RWPE1 (cell line): ENCODE measurements around the gene KRTAP10-11.
A peak's percentile ranks its signal among the peaks of the same experiment; 100 is the strongest.

Source experiments
- CTCF ChIA-PET: fragments of 350-600 bp; sonication (Branson Sonifier 250); formaldehyde crosslinking; extraction: SDS; loops from one replicate; lab custom pipeline; 2021; lab: Yijun Ruan, JAX
- POLR2A ChIA-PET: fragments of 400-600 bp; formaldehyde crosslinking; extraction: SDS; loops from one replicate; lab custom pipeline; 2020; ENCODE audit warnings: antibody characterized with exemption; ENCODE audit not compliant: low non-redundant PET; lab: Yijun Ruan, JAX
- DNase-seq: peaks from one replicate; pipeline ENCODE4 v3.0.0; 2012; ENCODE audit warnings: low spot score
- H3K27ac ChIP-seq: fragments of 450-650 bp; 2 replicates; pipeline ENCODE4 v1.5.1; 2017
- TF ChIP-seq, protein P1 (sequence below): fragments of 450-650 bp; conservative IDR thresholded peaks from 2 replicates; pipeline ENCODE4 v1.5.1; 2017; ENCODE audit warnings: low read depth, mild to moderate bottlenecking

KRTAP10-11 gene

DNA sequence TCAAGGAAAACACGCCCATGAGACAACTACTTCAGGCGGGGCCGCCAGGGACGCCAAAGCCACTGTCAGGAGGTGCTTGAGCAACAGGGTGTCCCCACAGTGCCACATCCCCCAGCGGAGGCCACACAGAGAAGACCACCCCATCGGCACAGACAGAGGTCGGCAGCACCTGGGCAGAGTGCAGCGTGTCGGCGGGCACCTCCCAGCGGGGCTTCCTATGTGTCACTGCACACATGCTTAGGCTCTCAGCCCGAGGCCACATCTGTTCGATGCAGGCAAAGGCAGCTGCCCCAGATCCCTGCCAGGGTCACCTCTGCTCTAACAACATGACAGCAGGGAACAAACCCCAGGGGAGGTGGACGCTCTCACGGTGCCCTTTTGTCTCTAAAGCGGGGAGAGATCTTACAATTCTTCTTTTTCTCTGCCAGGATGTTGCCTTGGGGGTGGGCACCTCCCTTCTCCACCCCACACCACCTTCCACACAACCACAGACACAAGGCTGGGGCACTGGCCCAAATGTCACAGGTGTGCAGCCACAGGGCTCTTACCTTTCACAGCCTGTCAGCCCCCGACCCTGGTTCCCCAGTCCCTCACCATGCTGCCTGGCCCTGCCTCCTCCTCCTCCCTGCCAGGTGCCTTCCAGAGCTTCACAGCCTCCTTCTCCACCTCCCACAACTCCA is 30.2 kb upstream of the KRTAP10-11 start:
- H3K27ac ChIP-seq, result no peak overlapping the region
- TF ChIP-seq, protein P1, sequence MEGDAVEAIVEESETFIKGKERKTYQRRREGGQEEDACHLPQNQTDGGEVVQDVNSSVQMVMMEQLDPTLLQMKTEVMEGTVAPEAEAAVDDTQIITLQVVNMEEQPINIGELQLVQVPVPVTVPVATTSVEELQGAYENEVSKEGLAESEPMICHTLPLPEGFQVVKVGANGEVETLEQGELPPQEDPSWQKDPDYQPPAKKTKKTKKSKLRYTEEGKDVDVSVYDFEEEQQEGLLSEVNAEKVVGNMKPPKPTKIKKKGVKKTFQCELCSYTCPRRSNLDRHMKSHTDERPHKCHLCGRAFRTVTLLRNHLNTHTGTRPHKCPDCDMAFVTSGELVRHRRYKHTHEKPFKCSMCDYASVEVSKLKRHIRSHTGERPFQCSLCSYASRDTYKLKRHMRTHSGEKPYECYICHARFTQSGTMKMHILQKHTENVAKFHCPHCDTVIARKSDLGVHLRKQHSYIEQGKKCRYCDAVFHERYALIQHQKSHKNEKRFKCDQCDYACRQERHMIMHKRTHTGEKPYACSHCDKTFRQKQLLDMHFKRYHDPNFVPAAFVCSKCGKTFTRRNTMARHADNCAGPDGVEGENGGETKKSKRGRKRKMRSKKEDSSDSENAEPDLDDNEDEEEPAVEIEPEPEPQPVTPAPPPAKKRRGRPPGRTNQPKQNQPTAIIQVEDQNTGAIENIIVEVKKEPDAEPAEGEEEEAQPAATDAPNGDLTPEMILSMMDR, result no peak
- DNase-seq, result no peak
- ChIA-PET CTCF (interaction anchor here (0.6 kb wide), 1 partner anchor 33 kb away, joined by 3 read pairs; no protein-coding TSS in a partner anchor), POLR2A (no interaction called here)

DNA sequence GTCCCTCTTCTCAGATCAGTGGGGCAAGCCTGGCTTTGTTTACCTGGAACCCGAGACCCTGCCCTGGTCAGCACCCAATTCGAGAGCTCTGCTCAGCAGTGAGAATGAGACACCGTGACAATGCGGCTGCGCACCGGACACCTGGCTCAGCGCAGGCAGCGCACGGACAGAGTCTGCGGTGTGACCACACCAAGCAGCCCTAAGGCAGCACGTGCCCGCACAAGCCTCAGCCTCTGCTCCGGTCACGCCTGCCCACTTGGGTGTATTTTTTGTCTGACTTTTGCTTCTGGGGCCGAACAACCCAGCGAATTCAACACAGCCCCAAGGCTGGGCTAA is 29.7 kb upstream of the KRTAP10-11 start:
- CTCF ChIA-PET, result no interaction called here
- TF ChIP-seq, protein P1, result no peak
- POLR2A ChIA-PET, result no interaction called here
- H3K27ac ChIP-seq, result no peak overlapping the region
- DNase-seq, result peak; percentile 9

DNA sequence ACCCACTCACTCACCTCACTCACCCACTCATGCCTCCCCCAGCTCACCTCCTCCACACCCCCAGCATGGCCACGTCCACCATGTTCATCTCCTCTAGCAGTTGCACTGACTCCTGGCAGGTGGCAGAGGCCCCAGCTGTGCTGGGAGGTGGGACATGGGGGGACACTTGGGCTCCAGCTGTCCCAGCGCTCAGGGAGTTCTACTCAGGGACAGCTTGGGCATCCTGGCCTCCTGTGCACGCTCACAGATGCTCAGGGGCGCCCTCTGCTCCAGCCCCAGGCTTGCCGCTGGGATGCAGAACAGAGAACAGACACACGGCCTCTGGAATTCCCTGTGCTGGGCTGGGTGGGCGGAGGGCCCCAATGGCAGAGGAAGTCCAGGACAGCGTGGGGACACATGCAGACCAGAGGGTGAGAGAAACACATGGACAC is 29.1 kb upstream of the KRTAP10-11 start:
- TF ChIP-seq, protein P1, result no peak
- no peak for DNase-seq
- H3K27ac ChIP-seq, result no peak overlapping the region
- CTCF ChIA-PET, result interaction anchor here (0.6 to 0.7 kb wide), 2 partner anchors 26 to 908 kb away, joined by 3 to 7 read pairs; no protein-coding TSS in a partner anchor
- POLR2A ChIA-PET, result no interaction called here

DNA sequence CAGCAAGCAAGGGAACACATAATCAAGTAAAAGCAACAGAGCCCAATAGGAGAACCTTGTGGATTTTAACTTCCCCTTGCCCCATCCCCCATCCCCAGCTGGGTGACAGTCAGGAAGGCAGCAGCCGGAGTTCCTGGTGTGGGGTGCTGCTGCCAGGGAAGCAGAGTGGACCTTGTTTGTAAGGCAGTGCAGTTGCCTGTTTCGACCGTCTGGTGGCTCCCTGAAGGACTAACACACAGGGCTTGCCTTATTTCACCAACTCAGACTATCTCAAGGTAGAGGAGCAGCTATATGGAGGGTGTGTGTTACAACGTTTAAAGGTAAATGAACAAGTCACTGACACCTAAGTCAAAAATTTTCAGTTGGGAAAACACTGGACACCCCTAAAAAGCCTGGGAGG is 27.7 kb upstream of the KRTAP10-11 start:
- TF ChIP-seq, protein P1, result no peak
- ChIA-PET CTCF (interaction anchor here (0.6 to 1.0 kb wide), 2 partner anchors 21 to 175 kb away, joined by 4 to 10 read pairs; no protein-coding TSS in a partner anchor), POLR2A (no interaction called here)
- no peak overlapping the region for H3K27ac ChIP-seq
- DNase-seq, result no peak

DNA sequence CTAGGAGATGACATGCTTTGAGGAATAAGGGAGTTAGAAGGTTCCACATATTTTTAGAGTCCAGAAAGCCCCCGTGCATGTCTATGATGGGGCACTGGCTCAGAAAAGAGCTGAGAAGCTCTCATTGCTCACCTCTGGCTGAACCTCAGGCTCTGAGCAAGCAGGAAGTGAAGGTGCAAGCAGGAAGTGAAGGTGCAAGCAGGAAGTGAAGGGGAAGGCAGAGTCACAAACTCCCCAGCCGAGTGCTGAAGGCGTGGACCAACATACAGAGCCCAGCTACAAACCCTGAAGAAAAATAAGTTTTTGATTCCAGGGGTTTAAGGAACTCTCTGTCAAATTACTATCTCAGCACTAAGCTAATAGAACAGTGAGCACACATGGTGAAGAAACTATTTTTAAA is 27.3 kb upstream of the KRTAP10-11 start:
- CTCF ChIA-PET, result interaction anchor here (1.0 kb wide), 1 partner anchor 174 kb away, joined by 4 read pairs; no protein-coding TSS in a partner anchor
- POLR2A ChIA-PET, result no interaction called here
- TF ChIP-seq, protein P1, result no peak
- no peak overlapping the region for H3K27ac ChIP-seq
- DNase-seq, result no peak

DNA sequence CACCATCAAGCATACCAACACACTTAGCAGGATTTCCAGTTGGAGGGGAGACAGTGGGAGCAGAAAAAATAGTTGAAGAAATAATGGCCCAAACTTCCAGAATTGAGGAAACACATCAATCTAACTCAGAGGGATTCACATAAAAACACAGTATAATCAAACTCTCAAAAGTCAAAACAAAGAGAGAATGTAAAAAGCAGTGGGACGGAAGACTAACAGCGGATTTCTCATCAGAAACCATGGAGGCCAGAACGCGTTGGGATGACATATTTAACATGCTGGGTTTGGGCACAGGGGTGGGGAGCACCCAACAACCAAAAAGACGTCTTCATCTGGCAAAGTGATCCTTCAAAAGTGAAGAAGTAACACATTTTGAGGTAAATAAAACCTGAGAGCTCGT is 26.3 kb upstream of the KRTAP10-11 start:
- TF ChIP-seq, protein P1, result no peak
- POLR2A ChIA-PET, result no interaction called here
- CTCF ChIA-PET, result no interaction called here
- no peak for DNase-seq
- no peak overlapping the region for H3K27ac ChIP-seq
